Spleen (tissue), 7 donors: ENCODE results near the gene SCPEP1.

Experiments
- POLR2AphosphoS5 ChIP-seq, 3 donors: sonication (generic); formaldehyde crosslinking; IDR thresholded peaks; one replicate each; pipeline ENCODE4 v1.5.1; 2017; ENCODE audit warnings: antibody characterized with exemption in 3 of 3
- TF ChIP-seq, protein P1 (sequence below), 11 experiments: fragments of 200-600 bp in 7 of 11; fragments of 450-650 bp in 4 of 11; sonication (generic) in 4 of 11; IDR thresholded peaks in 8 of 11; conservative IDR thresholded peaks in 3 of 11; 1 replicate in 7 of 11; 2 replicates in 4 of 11; pipeline versions ENCODE4 v1.4.0 to v1.8.0; 2016 to 2021; ENCODE audit warnings: antibody characterized with exemption in 11 of 11, inconsistent platforms in 4 of 11, mild to moderate bottlenecking in 1 of 11
- donor health status: DM: no; HTN: no; CAD: no; lungs with moderate emphysema.
- donor health status: DM: no; HTN: no; CAD: no.
- donor health status: DM: no; HTN: no; CAD: no.

- TF ChIP-seq, protein P1, sequence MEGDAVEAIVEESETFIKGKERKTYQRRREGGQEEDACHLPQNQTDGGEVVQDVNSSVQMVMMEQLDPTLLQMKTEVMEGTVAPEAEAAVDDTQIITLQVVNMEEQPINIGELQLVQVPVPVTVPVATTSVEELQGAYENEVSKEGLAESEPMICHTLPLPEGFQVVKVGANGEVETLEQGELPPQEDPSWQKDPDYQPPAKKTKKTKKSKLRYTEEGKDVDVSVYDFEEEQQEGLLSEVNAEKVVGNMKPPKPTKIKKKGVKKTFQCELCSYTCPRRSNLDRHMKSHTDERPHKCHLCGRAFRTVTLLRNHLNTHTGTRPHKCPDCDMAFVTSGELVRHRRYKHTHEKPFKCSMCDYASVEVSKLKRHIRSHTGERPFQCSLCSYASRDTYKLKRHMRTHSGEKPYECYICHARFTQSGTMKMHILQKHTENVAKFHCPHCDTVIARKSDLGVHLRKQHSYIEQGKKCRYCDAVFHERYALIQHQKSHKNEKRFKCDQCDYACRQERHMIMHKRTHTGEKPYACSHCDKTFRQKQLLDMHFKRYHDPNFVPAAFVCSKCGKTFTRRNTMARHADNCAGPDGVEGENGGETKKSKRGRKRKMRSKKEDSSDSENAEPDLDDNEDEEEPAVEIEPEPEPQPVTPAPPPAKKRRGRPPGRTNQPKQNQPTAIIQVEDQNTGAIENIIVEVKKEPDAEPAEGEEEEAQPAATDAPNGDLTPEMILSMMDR (IDR thresholded peaks at IDR 0.05 in 8 of 11, conservative IDR thresholded peaks at IDR 0.05 in 3 of 11): no peak
- no peak for TF ChIP-seq POLR2AphosphoS5 (IDR thresholded peaks at IDR 0.05)
Measured at GRCh38 chr17:57001541-57001940, 23.6 kb downstream of the SCPEP1 start.
